Activated naive CD4-positive, alpha-beta T cell treated with anti-CD3 and anti-CD28 coated beads, Interleukin-2, amount 50 U/mL, for 24 hours (primary cell): ENCODE measurements around the gene ATP6V1E1.
"Not testable (repeated sequence)": the region's sequence is repeated elsewhere in the genome, so short reads cannot be mapped to it uniquely, and the experiment has no call there.

ENCODE experiments used
- H3K27ac Mint-ChIP-seq: one replicate; pipeline ENCODE4 v1.8.0; 2021; ENCODE audit warnings: mild to moderate bottlenecking, mixed read lengths
- H3K27me3 Mint-ChIP-seq: one replicate; pipeline ENCODE4 v1.8.0; 2021; ENCODE audit warnings: mixed read lengths
- H3K36me3 Mint-ChIP-seq: one replicate; pipeline ENCODE4 v1.8.0; 2021; ENCODE audit warnings: mixed read lengths
- H3K4me1 Mint-ChIP-seq: one replicate; pipeline ENCODE4 v1.8.0; 2021; ENCODE audit warnings: mixed read lengths
- H3K4me3 Mint-ChIP-seq: one replicate; pipeline ENCODE4 v1.8.0; 2021; ENCODE audit warnings: mild to moderate bottlenecking, mixed read lengths
- H3K9me3 Mint-ChIP-seq: one replicate; pipeline ENCODE4 v1.8.0; 2021; ENCODE audit warnings: mixed read lengths

ATP6V1E1 gene

GRCh38 chr22:17639247-17639741 lies 10.7 kb upstream of the ATP6V1E1 start:
- Mint-ChIP-seq H3K27ac (peak overlapping the region; percentile 99), H3K4me3 (peak overlapping the region; percentile 98), H3K4me1 (peaks cover 25% of the 10 kb centered on the region), H3K9me3 (no peaks in the 10 kb centered on the region), H3K27me3 (no peaks in the 10 kb centered on the region), H3K36me3 (peaks cover 3% of the 10 kb centered on the region)

GRCh38 chr22:17638432-17639246 lies 10.1 kb upstream of the ATP6V1E1 start, which contains the start of gene BCL2L13:
Gene BCL2L13, plus strand, starts transcription at chr22:17638757. Its CDS starts 16,955 bp downstream, at chr22:17655712.
- Mint-ChIP-seq H3K4me3 (peak within 1 kb of the TSS; percentile 98), H3K4me1 (peaks cover 25% of the 10 kb centered on the region), H3K36me3 (peaks cover 3% of the 10 kb centered on the region), H3K27me3 (no peaks in the 10 kb centered on the region), H3K27ac (peak within 1 kb of the TSS; percentile 99), H3K9me3 (no peaks in the 10 kb centered on the region)

DNA sequence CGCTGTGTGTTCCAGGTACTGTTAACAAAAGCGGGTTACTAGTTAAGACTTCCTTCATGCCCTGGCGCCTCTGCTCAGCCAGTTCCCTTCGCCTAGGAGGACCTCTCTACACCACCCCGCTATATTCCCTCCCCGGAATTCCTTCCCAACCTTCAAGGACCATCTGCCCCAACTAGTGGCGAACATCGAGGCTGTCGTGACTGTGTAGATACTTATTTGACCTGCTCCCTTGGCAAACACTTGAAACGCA lies 9.6 kb upstream of the ATP6V1E1 start:
- Mint-ChIP-seq H3K4me3 (peak overlapping the region; percentile 98), H3K9me3 (no peaks in the 10 kb centered on the region)

GRCh38 chr22:17637490-17638181 lies 9.1 kb upstream of the ATP6V1E1 start:
- Mint-ChIP-seq H3K27ac (peak overlapping the region; percentile 99), H3K4me1 (peaks cover 25% of the 10 kb centered on the region), H3K27me3 (no peaks in the 10 kb centered on the region), H3K36me3 (no peaks in the 10 kb centered on the region), H3K4me3 (peak overlapping the region; percentile 98), H3K9me3 (no peaks in the 10 kb centered on the region)

More for the DNA sequence above, 9.6 kb upstream of the ATP6V1E1 start:
- Mint-ChIP-seq H3K4me1 (peaks cover 25% of the 10 kb centered on the region), H3K27me3 (no peaks in the 10 kb centered on the region), H3K27ac (peak overlapping the region; percentile 99), H3K36me3 (peaks cover 3% of the 10 kb centered on the region)

GRCh38 chr22:17636850-17637249 lies 8.3 kb upstream of the ATP6V1E1 start:
- H3K27ac Mint-ChIP-seq, H3K36me3 Mint-ChIP-seq, H3K27me3 Mint-ChIP-seq, H3K4me3 Mint-ChIP-seq, H3K9me3 Mint-ChIP-seq: not testable (repeated sequence)
- H3K4me1 Mint-ChIP-seq = peaks cover 25% of the 10 kb centered on the region

DNA sequence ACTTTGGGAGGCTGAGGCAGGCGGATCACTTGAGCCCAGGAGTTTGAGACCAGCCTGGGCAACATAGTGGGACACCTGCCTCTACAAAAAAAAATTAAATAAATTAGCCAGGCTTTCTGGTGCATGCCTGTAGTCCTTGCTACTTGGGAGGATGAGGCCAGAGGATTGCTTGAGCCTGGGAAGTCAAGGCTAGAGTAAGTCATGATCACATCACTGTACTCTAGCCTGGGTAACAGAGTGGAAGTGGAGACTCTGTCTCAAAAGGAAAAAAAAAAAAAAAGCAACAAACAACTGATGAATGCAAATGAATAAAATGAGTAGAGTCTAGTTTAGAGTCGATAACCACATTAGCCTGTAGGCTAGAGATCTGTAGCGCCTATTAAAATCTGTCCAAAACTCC lies 6.1 kb upstream of the ATP6V1E1 start:
- Mint-ChIP-seq H3K36me3 (no peaks in the 10 kb centered on the region), H3K27ac (no peak overlapping the region), H3K27me3 (no peaks in the 10 kb centered on the region), H3K9me3 (no peaks in the 10 kb centered on the region), H3K4me3 (no peak overlapping the region), H3K4me1 (peaks cover 18% of the 10 kb centered on the region)

GRCh38 chr22:17633998-17634323 lies 5.4 kb upstream of the ATP6V1E1 start:
- Mint-ChIP-seq H3K36me3 (no peaks in the 10 kb centered on the region), H3K27me3 (no peaks in the 10 kb centered on the region), H3K4me3 (no peak overlapping the region), H3K4me1 (peaks cover 17% of the 10 kb centered on the region), H3K9me3 (no peaks in the 10 kb centered on the region), H3K27ac (no peak overlapping the region)

DNA sequence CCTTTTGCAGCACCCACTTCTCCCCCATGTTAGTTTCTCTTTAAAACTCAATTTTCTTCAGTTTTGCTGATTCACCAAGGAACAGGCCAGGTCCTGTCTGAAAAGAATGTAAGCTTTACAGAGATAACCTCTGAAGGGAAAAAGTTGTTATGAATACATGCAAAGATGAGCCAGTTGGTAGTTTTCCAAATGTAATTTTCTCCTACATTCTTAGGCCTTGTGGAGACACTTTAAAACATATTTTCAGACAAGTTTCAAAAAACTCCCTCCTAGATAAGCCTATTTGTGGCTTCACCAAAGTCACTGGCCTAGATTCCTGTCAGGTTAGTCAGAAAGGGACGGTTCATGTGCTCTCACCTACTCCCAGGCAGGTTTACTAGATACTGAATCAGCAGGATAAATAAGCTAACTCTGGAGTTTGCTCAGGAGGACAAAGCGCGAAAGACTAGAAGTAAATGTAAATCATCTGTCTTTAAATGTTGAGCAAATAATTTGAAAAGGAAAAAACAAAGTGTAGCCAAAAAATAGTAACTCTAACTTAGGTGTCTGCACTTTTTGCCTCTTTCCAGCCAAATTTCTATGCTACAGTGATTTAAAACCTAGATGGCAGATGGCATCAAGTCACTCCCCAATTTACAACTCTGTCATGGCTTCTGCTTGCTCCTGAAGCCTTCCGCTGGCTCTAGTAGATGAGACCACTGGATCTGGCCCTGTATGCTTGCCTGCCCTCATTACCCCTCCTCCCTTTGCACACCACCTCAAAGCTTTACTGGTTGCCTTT lies 4.9 kb upstream of the ATP6V1E1 start:
- no peaks in the 10 kb centered on the region for H3K9me3 Mint-ChIP-seq
- no peak overlapping the region for H3K4me3 Mint-ChIP-seq
- no peaks in the 10 kb centered on the region for H3K27me3 Mint-ChIP-seq
- H3K36me3 Mint-ChIP-seq = no peaks in the 10 kb centered on the region
- H3K4me1 Mint-ChIP-seq = peaks cover 20% of the 10 kb centered on the region
- H3K27ac Mint-ChIP-seq = no peak overlapping the region

- Mint-ChIP-seq H3K9me3 (no peaks in the 10 kb centered on the region), H3K4me1 (peaks cover 14% of the 10 kb centered on the region), H3K4me3 (peak overlapping the region; percentile 33), H3K27ac (no peak overlapping the region), H3K27me3 (no peaks in the 10 kb centered on the region), H3K36me3 (no peaks in the 10 kb centered on the region)
Measured at GRCh38 chr22:17631076-17631565, 2.6 kb upstream of the ATP6V1E1 start.

GRCh38 chr22:17629641-17630040 lies 1.1 kb upstream of the ATP6V1E1 start:
- Mint-ChIP-seq H3K27ac (no peak overlapping the region), H3K4me3 (peak overlapping the region; percentile 99), H3K36me3 (no peaks in the 10 kb centered on the region), H3K27me3 (no peaks in the 10 kb centered on the region), H3K4me1 (peaks cover 24% of the 10 kb centered on the region), H3K9me3 (no peaks in the 10 kb centered on the region)

- Mint-ChIP-seq H3K27ac (peak overlapping the region; percentile 98), H3K27me3 (no peaks in the 10 kb centered on the region), H3K9me3 (no peaks in the 10 kb centered on the region), H3K4me3 (peak overlapping the region; percentile 99), H3K4me1 (peaks cover 26% of the 10 kb centered on the region), H3K36me3 (no peaks in the 10 kb centered on the region)
Measured at GRCh38 chr22:17629173-17629489, 582 bp upstream of the ATP6V1E1 start.

GRCh38 chr22:17627961-17628405 lies 566 bp downstream of the ATP6V1E1 start:
- Mint-ChIP-seq H3K36me3 (no peaks in the 10 kb centered on the region), H3K4me1 (peaks cover 32% of the 10 kb centered on the region), H3K27me3 (no peaks in the 10 kb centered on the region), H3K27ac (peak overlapping the region; percentile 98), H3K9me3 (no peaks in the 10 kb centered on the region), H3K4me3 (peak overlapping the region; percentile 99)

DNA sequence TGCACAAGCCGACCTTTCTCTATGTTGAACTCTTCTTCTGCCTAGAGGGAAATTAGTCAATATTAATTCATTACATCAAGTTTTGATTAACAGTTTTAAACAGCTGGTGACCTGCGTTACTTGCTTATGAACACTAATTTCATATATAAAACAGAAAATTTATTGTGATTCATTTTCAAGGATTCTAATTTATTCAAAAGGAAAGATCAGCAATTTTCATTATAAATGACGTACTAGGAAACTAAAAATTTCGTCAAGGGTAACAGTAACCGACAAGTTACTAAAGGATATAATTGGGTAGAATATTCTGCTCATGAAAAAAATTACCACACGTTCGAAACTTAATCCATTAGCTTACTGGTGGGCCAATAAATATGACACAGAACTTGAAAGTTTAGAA lies 15.3 kb downstream of the ATP6V1E1 start:
- Mint-ChIP-seq H3K4me1 (peaks cover 21% of the 10 kb centered on the region), H3K27ac (no peak overlapping the region), H3K27me3 (no peaks in the 10 kb centered on the region), H3K36me3 (peaks cover 4% of the 10 kb centered on the region), H3K4me3 (no peak overlapping the region), H3K9me3 (no peaks in the 10 kb centered on the region)

DNA sequence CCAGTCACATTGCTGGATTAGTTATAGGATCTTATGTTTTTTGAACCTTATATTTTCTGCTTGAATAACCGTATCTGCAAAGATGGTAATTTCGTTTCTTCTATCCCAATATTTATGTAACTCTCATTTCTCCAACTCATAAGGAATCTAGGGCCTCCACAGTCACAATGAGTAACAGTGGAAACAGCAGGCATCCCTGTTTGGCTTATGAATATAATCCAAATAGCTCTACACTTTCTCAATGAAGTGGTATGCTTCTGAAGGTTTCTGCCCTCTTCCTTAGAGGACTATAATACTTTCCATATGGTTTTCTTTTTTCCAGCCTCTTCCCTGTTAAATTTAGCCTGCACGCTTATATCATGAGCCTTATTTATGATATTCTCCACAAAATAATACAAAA lies 16.5 kb downstream of the ATP6V1E1 start:
- Mint-ChIP-seq H3K36me3 (peaks cover 2% of the 10 kb centered on the region), H3K27me3 (no peaks in the 10 kb centered on the region), H3K9me3 (no peaks in the 10 kb centered on the region), H3K4me3 (no peak overlapping the region), H3K27ac (peak overlapping the region; percentile 27), H3K4me1 (peaks cover 21% of the 10 kb centered on the region)

DNA sequence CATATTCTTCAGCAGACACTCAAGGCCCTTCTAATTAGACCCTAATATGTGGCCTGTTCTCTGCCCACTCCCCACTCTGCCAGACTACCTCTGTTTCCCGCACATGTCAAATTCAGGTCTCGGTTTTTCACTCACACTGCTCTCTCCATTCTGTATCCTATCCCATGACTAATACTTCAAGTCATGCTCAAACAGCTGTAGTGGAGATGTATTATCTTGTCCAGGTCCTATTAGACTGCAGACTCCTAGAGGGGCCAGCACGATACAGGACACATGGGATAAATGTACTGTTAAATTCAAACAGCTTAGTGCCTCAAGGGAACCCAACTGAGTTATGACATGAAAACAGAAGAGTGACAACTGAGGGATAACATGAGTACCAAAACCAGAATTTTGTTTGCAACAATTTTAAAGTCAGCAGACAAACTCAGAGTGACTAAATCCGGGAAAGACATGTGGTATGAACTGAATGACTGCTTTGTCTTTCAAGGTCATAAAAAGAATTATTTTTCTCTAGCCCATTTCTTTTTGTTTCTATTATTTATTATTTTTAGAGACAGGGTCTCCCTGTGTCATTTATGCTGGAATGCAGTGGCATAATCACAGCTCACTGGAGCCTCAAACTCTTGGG lies 20.5 kb downstream of the ATP6V1E1 start:
- H3K27me3 Mint-ChIP-seq = no peaks in the 10 kb centered on the region
- H3K27ac Mint-ChIP-seq = no peak overlapping the region
- peaks cover 2% of the 10 kb centered on the region for H3K36me3 Mint-ChIP-seq
- H3K4me3 Mint-ChIP-seq = no peak overlapping the region
- no peaks in the 10 kb centered on the region for H3K9me3 Mint-ChIP-seq
- peaks cover 29% of the 10 kb centered on the region for H3K4me1 Mint-ChIP-seq
